SK-N-MC (cell line): Measurements from ENCODE around the gene PPP1R11.

Source experiments
- EZH2 ChIP-seq: fragments of 200-600 bp; sonication (generic); IDR thresholded peaks from one replicate; pipeline ENCODE4 v1.6.1; 2017; ENCODE audit warnings: antibody characterized with exemption
- FOXP2 ChIP-seq: optimal IDR thresholded peaks from 2 replicates; pipeline ENCODE3; 2011; ENCODE audit warnings: mild to moderate bottlenecking, moderate library complexity; ENCODE audit not compliant: insufficient read depth; ENCODE audit errors: extremely low read length, control extremely low read depth
- POLR2AphosphoS5 ChIP-seq: IDR thresholded peaks from 2 replicates; pipeline ENCODE4 v1.6.1; 2012; ENCODE audit warnings: mild to moderate bottlenecking, low read depth, low read length, borderline replicate concordance

GRCh38 chr6:30037182-30037788 lies 29.7 kb upstream of the PPP1R11 start:
- TF ChIP-seq EZH2: no peak
- no peak for TF ChIP-seq POLR2AphosphoS5
- no peak for TF ChIP-seq FOXP2
